NT2/D1 (cell line): ENCODE results near the gene DIABLO.

Experiments used
- DNase-seq: peaks from one replicate; pipeline ENCODE4 v3.0.0-alpha.2; 2011; ENCODE audit warnings: low read depth, low spot score
- H3K27me3 ChIP-seq: 2 replicates; pipeline ENCODE4 v1.6.0; 2011; ENCODE audit warnings: mild to moderate bottlenecking; ENCODE audit not compliant: insufficient read length, insufficient read depth
- H3K36me3 ChIP-seq: 2 replicates; pipeline ENCODE4 v1.6.1; 2011; ENCODE audit warnings: mild to moderate bottlenecking, low read length, mixed read lengths; ENCODE audit not compliant: insufficient read depth, insufficient read length
- H3K4me1 ChIP-seq: 2 replicates; pipeline ENCODE4 v1.5.1; 2011; ENCODE audit not compliant: insufficient read depth, insufficient read length
- H3K4me3 ChIP-seq: 2 replicates; pipeline ENCODE4 v1.5.1; 2011; ENCODE audit warnings: low read depth; ENCODE audit not compliant: insufficient read length
- H3K9ac ChIP-seq: 2 replicates; pipeline ENCODE4 v1.6.0; 2011; ENCODE audit warnings: low read depth; ENCODE audit not compliant: insufficient read length
- H3K9me3 ChIP-seq: 2 replicates; pipeline ENCODE4 v1.5.1; 2011; ENCODE audit warnings: mild to moderate bottlenecking, low read length; ENCODE audit not compliant: insufficient read depth
- SUZ12 ChIP-seq: IDR thresholded peaks from 2 replicates; pipeline ENCODE4 v1.6.1; 2011; ENCODE audit not compliant: insufficient read length, insufficient read depth; ENCODE audit errors: extremely low read depth
- YY1 ChIP-seq: IDR thresholded peaks from 2 replicates; pipeline ENCODE4 v1.6.1; 2011; ENCODE audit not compliant: insufficient read length, insufficient read depth
- ZNF274 ChIP-seq: IDR thresholded peaks from 2 replicates; pipeline ENCODE4 v1.6.1; 2011; ENCODE audit warnings: mild to moderate bottlenecking, low read depth, low read length

The DIABLO gene

DNA sequence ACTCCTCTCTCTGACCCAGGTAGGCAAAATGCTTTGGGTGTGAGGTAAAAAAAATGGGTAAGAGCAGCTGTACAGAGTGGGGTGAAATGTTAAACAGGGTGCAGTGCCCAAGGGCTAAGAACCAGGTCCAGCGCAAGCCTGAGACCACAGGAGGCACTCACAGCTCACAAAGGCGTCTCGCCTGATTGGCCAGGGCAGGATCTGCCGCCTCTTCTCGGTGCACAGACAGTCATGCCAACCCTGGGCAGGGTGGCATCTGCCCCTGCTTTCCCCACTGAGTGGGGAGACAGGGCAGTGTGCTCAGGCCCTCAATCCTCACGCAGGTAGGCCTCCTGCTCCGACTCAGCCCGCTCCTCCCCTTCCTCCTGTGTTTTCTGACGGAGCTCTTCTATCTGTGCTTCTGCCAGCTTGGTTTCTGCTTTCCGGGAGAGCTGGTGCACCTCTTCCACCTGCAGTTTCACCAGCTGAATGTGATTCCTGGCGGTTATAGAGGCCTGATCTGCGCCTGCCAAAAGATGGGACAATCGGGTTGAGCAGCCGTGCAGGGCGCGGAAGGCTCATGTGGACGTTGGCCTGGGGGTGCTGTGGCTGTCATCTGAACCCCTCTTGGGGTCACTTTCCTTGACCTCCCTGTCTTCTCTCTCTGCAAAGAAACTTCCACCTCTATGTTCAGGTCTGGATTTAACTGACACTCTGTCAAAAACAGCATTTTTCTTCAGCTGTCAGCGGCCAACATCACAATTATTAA, 17.6 kb downstream of the DIABLO start:
- H3K4me1 ChIP-seq, result peaks cover 24% of the 10 kb centered on the region
- H3K4me3 ChIP-seq, result no peak overlapping the region
- no peak for DNase-seq
- peaks cover 28% of the 10 kb centered on the region for H3K27me3 ChIP-seq
- peaks cover 67% of the 10 kb centered on the region for H3K36me3 ChIP-seq
- TF ChIP-seq SUZ12 (no peak), ZNF274 (no peak), YY1 (no peak)
- H3K9ac ChIP-seq, result no peak overlapping the region
- H3K9me3 ChIP-seq, result no peaks in the 10 kb centered on the region

DNA sequence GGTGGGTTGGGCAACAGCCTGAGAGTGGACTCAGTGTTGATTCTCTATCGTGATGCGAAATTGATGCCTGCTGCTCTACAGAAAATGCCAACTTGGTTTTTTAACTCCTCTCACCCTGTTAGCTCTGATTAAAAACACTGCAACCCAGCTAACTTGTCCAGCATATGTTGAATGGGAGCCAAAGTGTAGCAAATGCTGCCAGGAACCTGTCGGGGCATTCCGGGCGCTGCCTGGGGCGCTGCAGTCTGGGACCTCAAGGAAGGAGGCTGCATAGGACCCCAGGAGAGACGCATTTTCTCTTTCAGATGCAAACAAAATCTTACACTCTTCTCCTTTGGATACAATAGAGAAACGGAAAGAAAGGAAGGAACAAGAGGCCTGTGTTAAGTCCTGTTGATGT, 18.5 kb downstream of the DIABLO start:
- Histone ChIP-seq H3K4me3 (no peak overlapping the region), H3K9ac (no peak overlapping the region), H3K9me3 (no peaks in the 10 kb centered on the region), H3K27me3 (peaks cover 37% of the 10 kb centered on the region), H3K36me3 (peaks cover 59% of the 10 kb centered on the region), H3K4me1 (peaks cover 24% of the 10 kb centered on the region)
- DNase-seq, result no peak
- no peak for TF ChIP-seq ZNF274
- TF ChIP-seq SUZ12, result no peak
- TF ChIP-seq YY1, result no peak

DNA sequence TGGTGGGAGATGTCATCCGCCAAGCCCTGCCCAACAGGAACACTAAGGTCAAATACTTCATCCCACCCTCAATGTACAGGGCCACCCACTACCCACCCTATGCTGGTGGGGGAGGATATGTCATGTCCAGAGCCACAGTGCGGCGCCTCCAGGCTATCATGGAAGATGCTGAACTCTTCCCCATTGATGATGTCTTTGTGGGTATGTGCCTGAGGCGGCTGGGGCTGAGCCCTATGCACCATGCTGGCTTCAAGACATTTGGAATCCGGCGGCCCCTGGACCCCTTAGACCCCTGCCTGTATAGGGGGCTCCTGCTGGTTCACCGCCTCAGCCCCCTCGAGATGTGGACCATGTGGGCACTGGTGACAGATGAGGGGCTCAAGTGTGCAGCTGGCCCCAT, 18.9 kb downstream of the DIABLO start:
- DNase-seq, result no peak
- TF ChIP-seq YY1 (no peak), ZNF274 (no peak), SUZ12 (no peak)
- Histone ChIP-seq H3K4me3 (no peak overlapping the region), H3K9me3 (no peaks in the 10 kb centered on the region), H3K4me1 (peaks cover 24% of the 10 kb centered on the region), H3K36me3 (peaks cover 55% of the 10 kb centered on the region), H3K9ac (no peak overlapping the region), H3K27me3 (peaks cover 37% of the 10 kb centered on the region)

DNA sequence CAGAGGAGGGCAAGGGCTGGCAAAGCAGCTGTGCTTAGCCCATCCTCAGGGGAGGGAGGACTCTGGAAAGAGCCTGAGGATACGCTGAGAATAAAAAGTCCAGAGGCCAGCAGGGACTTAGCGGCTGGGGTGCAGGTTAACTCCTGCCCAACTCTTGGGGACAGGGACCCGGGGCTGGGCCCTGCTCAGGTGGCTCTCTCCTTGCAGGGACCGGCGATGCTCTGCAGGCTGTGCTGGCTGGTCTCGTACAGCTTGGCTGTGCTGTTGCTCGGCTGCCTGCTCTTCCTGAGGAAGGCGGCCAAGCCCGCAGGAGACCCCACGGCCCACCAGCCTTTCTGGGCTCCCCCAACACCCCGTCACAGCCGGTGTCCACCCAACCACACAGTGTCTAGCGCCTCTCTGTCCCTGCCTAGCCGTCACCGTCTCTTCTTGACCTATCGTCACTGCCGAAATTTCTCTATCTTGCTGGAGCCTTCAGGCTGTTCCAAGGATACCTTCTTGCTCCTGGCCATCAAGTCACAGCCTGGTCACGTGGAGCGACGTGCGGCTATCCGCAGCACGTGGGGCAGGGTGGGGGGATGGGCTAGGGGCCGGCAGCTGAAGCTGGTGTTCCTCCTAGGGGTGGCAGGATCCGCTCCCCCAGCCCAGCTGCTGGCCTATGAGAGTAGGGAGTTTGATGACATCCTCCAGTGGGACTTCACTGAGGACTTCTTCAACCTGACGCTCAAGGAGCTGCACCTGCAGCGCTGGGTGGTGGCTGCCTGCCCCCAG, 19.6 kb downstream of the DIABLO start:
- H3K9me3 ChIP-seq, result no peaks in the 10 kb centered on the region
- no peak for DNase-seq
- peaks cover 51% of the 10 kb centered on the region for H3K36me3 ChIP-seq
- no peak overlapping the region for H3K4me3 ChIP-seq
- H3K4me1 ChIP-seq, result peaks cover 24% of the 10 kb centered on the region
- TF ChIP-seq SUZ12 (no peak), YY1 (no peak), ZNF274 (no peak)
- peaks cover 42% of the 10 kb centered on the region for H3K27me3 ChIP-seq
- no peak overlapping the region for H3K9ac ChIP-seq

DNA sequence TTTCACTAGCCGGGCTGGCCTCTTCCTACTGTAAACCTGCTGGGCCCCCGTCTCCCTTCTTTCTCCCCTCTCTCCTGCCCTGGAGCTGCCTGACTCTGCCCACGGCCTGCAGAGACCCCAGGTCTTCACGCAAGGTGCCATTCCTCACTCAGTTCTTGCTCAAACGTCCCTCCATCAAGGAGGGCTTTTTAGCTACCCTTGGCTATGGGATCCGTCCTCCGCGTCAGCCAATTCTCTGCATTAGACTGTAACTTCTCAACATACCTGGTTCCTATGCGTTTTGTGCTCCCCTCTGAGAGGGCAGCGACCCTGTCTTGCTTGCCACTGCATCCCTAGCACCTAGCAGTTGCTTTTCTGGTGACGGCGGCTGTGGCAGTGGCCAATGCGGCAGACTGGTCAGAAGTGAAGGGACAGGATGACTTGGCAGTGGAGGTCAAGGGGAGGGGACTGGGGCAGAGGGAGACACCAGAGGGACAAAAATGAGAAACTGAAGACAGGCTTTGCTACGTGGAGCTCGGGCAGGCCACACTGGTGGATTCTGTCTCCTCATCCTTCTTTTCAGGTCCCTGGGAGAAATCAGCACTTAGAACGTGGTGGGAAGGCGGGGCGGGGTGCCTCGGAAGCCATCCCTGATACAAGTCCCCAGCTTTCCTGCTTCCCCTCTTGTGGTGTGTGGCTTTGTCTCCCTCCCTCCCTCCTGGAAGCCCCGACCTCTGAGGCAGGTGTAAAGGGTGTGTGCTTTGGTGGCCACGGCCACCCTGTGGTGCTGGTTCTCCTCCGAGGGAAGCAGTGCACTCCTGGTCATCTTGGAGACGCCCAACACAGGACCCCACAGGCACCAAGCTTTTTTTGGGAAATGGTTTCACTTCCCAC, 20.6 kb downstream of the DIABLO start:
- Histone ChIP-seq H3K27me3 (peaks cover 46% of the 10 kb centered on the region), H3K36me3 (peaks cover 41% of the 10 kb centered on the region), H3K4me1 (peaks cover 31% of the 10 kb centered on the region), H3K9me3 (no peaks in the 10 kb centered on the region), H3K4me3 (no peak overlapping the region), H3K9ac (peak overlapping the region; percentile 34)
- DNase-seq, result no peak
- TF ChIP-seq SUZ12 (no peak), ZNF274 (no peak), YY1 (no peak)

DNA sequence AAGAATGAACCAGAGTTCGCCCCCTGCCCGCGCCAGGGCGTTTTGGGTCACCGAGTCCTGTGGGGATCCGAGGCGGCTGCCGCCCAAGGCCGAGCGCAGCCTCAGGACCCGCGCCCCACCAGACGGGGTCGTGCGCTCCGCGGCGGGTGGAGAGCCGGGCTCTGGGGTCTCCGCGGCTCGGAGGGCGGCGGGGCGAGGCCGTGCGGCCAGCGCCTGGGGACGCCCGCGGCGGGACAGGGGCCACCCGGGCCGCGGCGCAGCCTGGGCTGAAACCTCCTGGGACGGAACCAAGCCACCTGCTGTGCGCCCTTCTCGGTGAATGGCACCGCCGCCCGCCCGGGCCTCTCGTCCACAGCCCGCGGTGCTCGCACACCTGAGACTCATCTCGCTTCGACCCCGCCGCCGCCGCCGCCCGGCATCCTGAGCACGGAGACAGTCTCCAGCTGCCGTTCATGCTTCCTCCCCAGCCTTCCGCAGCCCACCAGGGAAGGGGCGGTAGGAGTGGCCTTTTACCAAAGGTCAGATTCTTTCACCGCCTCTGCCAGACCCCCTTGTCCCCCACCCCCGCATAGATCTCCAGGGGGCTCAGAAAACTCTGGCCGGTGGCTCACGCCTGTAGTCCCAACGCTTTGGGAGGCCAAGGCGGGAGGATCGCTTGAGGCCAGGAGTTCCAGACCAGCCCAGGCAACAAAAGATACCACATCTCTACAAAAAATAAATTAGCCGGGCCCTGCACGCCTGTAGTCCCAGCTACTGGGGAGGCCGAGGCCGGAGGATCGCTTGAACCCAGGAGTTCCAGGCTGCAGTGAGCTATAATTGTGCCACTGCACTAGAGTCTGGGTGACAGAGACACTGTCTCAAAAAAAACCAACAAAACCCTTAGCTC, 21.4 kb downstream of the DIABLO start:
- Histone ChIP-seq H3K9ac (peak overlapping the region; percentile 71), H3K4me3 (peak overlapping the region; percentile 48), H3K27me3 (peaks cover 46% of the 10 kb centered on the region), H3K4me1 (peaks cover 33% of the 10 kb centered on the region), H3K9me3 (no peaks in the 10 kb centered on the region), H3K36me3 (peaks cover 32% of the 10 kb centered on the region)
- no peak for TF ChIP-seq YY1
- no peak for DNase-seq
